Epithelial cell of esophagus (primary cell): ENCODE results near the gene URI1.

Experiments
- DNase-seq: peaks from one replicate; pipeline ENCODE4 v3.0.0; 2010; ENCODE audit warnings: low read depth
- H3K4me3 ChIP-seq: 2 replicates; pipeline ENCODE4 v1.5.1; 2011; ENCODE audit warnings: mild to moderate bottlenecking, low read length, control low read depth
- CTCF ChIP-seq: IDR thresholded peaks from 2 replicates; pipeline ENCODE4 v1.5.1; 2011; ENCODE audit warnings: low read depth, mild to moderate bottlenecking, low read length, control low read depth, inconsistent platforms; ENCODE audit not compliant: insufficient read depth; ENCODE audit errors: missing control alignments

URI1 gene

GRCh38 chr19:30020189-30020588, 78.2 kb downstream of the URI1 start:
- no peak for DNase-seq
- TF ChIP-seq CTCF = no peak
- H3K4me3 ChIP-seq = no peak overlapping the region

- H3K4me3 ChIP-seq = no peak overlapping the region
- DNase-seq = no peak
- no peak for TF ChIP-seq CTCF
Observed at GRCh38 chr19:30022659-30023058, 80.6 kb downstream of the URI1 start.

DNA sequence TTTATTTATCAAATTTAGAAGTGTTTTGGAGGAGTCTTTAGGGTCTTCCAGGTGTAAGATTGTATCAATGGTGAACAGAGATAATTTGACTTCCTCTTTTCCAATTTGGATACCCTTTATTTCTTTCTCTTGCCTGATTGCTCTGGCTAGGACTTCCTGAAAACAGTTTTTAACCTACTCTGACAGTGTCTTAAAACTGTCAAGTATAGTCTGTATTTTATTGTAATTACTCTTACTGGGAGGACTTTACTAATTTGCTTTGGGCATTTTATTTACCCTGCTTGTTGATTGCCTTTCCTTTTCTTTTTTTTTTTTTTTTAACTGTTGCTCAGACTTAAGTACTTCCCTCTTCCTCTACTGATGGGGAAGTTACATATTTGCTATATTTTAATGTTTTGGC, 81.3 kb downstream of the URI1 start:
- no peak for TF ChIP-seq CTCF
- H3K4me3 ChIP-seq = no peak overlapping the region
- no peak for DNase-seq

GRCh38 chr19:30024091-30024490, 82.1 kb downstream of the URI1 start:
- TF ChIP-seq CTCF = no peak

GRCh38 chr19:30026933-30027332, 84.9 kb downstream of the URI1 start:
- H3K4me3 ChIP-seq = no peak overlapping the region
- no peak for DNase-seq
- no peak for TF ChIP-seq CTCF

More at GRCh38 chr19:30024091-30024490, 82.1 kb downstream of the URI1 start:
- no peak overlapping the region for H3K4me3 ChIP-seq
- no peak for DNase-seq

- no peak overlapping the region for H3K4me3 ChIP-seq
- DNase-seq = no peak
- TF ChIP-seq CTCF = no peak
Observed at GRCh38 chr19:30028118-30028991, 86.3 kb downstream of the URI1 start.

GRCh38 chr19:30028992-30029343, 86.9 kb downstream of the URI1 start:
- no peak for DNase-seq
- TF ChIP-seq CTCF = no peak
- H3K4me3 ChIP-seq = no peak overlapping the region
